GM23338 (cell line): ENCODE measurements around the gene DRC7. TPM values are rescaled to one million over a fixed set of nuclear protein-coding genes. Genes with fewer than 3 reads are reported as not detected.

Experiments
- ATAC-seq: fragments of 200-7000 bp; cut with Tn5 transposase; 3 replicates; pipeline ENCODE4 v1.9.1; 2020
- DNase-seq: peaks from one replicate; pipeline ENCODE4 v3.0.0-alpha.2; 2015; ENCODE audit warnings: low spot score
- H2AFZ ChIP-seq: fragments of 200-600 bp; sonication (generic); 2 replicates; pipeline ENCODE4 v1.8.0; 2016; ENCODE audit warnings: antibody characterized with exemption, mild to moderate bottlenecking, moderate library complexity
- H3F3A ChIP-seq: fragments of 200-600 bp; sonication (generic); replicated peaks from 2 replicates; pipeline ENCODE4 v1.8.0; 2017; ENCODE audit warnings: antibody characterized with exemption, mixed run types, low read depth
- H3K27ac ChIP-seq: fragments of 200-600 bp; sonication (generic); 2 replicates; pipeline ENCODE4 v1.6.1; 2016; ENCODE audit warnings: low read depth
- H3K27me3 ChIP-seq: fragments of 200-600 bp; sonication (generic); 2 replicates; pipeline ENCODE4 v1.8.0; 2016; ENCODE audit warnings: mild to moderate bottlenecking, mixed run types, moderate library complexity; ENCODE audit not compliant: insufficient read depth
- H3K36me3 ChIP-seq: fragments of 200-600 bp; sonication (generic); 2 replicates; pipeline ENCODE4 v1.8.0; 2016; ENCODE audit warnings: mild to moderate bottlenecking; ENCODE audit not compliant: insufficient read depth
- H3K4me1 ChIP-seq: fragments of 200-600 bp; sonication (generic); 2 replicates; pipeline ENCODE4 v1.8.0; 2016; ENCODE audit warnings: mild to moderate bottlenecking, moderate library complexity; ENCODE audit not compliant: insufficient read depth
- H3K4me2 ChIP-seq: fragments of 200-600 bp; sonication (generic); 2 replicates; pipeline ENCODE4 v1.7.1; 2017; ENCODE audit warnings: mixed run types
- H3K4me3 ChIP-seq: fragments of 200-600 bp; sonication (generic); 2 replicates; pipeline ENCODE4 v1.6.1; 2016; ENCODE audit warnings: mixed run types
- H3K79me2 ChIP-seq: fragments of 200-600 bp; sonication (generic); replicated peaks from 2 replicates; pipeline ENCODE4 v1.8.0; 2017; ENCODE audit warnings: mild to moderate bottlenecking; ENCODE audit not compliant: insufficient read depth
- H3K9me2 ChIP-seq: fragments of 200-600 bp; sonication (generic); 2 replicates; pipeline ENCODE4 v1.8.0; 2017; ENCODE audit not compliant: insufficient read depth
- H4K20me1 ChIP-seq: fragments of 200-600 bp; sonication (generic); replicated peaks from 2 replicates; pipeline ENCODE4 v1.8.0; 2017; ENCODE audit warnings: mild to moderate bottlenecking; ENCODE audit not compliant: insufficient read depth
- H3K27ac Mint-ChIP-seq: 2 replicates; pipeline ENCODE4 v1.8.0; 2020; ENCODE audit warnings: inconsistent platforms, mild to moderate bottlenecking, moderate library complexity, mixed read lengths
- H3K27me3 Mint-ChIP-seq: 3 replicates; pipeline ENCODE4 v1.8.0; 2022; ENCODE audit warnings: low read depth, mild to moderate bottlenecking, moderate library complexity, mixed read lengths, inconsistent platforms; ENCODE audit not compliant: insufficient read depth, poor library complexity
- H3K36me3 Mint-ChIP-seq: 3 replicates; pipeline ENCODE4 v1.8.0; 2021; ENCODE audit warnings: low read depth, mild to moderate bottlenecking, inconsistent platforms, moderate library complexity, mixed read lengths
- H3K4me1 Mint-ChIP-seq: 3 replicates; pipeline ENCODE4 v1.8.0; 2020; ENCODE audit warnings: mild to moderate bottlenecking, inconsistent platforms, mixed read lengths
- H3K4me3 Mint-ChIP-seq: 3 replicates; pipeline ENCODE4 v1.8.0; 2021; ENCODE audit warnings: moderate library complexity, mild to moderate bottlenecking, inconsistent platforms, mixed read lengths
- H3K9me3 Mint-ChIP-seq: 3 replicates; pipeline ENCODE4 v1.8.0; 2020; ENCODE audit warnings: moderate library complexity, mild to moderate bottlenecking, inconsistent platforms, mixed read lengths
- CREB1 ChIP-seq: fragments of 250-450 bp; sonication (Bioruptor Pico); IDR thresholded peaks from 2 replicates; pipeline ENCODE4 v1.5.0; 2020; ENCODE audit warnings: low read depth, mild to moderate bottlenecking, moderate library complexity
- CTCF ChIP-seq, 2 experiments: fragments of 200-600 bp in 1 of 2; sonication (generic) in 1 of 2; conservative IDR thresholded peaks; 2 replicates each; pipeline versions ENCODE4 v1.5.1 to v1.6.1; 2016 to 2017; ENCODE audit warnings: antibody characterized with exemption in 2 of 2, low read depth in 2 of 2, mild to moderate bottlenecking in 2 of 2, moderate library complexity in 1 of 2
- ETS1 ChIP-seq: IDR thresholded peaks from 2 replicates; pipeline ENCODE4 v1.6.1; 2016; ENCODE audit warnings: antibody characterized with exemption
- EZH2 ChIP-seq: fragments of 200-600 bp; sonication (generic); IDR thresholded peaks from one replicate; pipeline ENCODE4 v1.8.0; 2017; ENCODE audit warnings: antibody characterized with exemption, mild to moderate bottlenecking, low read depth; ENCODE audit not compliant: unreplicated experiment
- EZH2phosphoT487 ChIP-seq: fragments of 200-600 bp; sonication (generic); IDR thresholded peaks from one replicate; pipeline ENCODE4 v1.8.1; 2018; ENCODE audit warnings: antibody characterized with exemption; ENCODE audit not compliant: unreplicated experiment
- JUNB ChIP-seq: IDR thresholded peaks from one replicate; pipeline ENCODE4 v1.6.1; 2016; ENCODE audit warnings: antibody characterized with exemption; ENCODE audit not compliant: unreplicated experiment
- NANOG ChIP-seq: IDR thresholded peaks from 2 replicates; pipeline ENCODE4 v1.6.1; 2016; ENCODE audit warnings: antibody characterized with exemption, borderline replicate concordance
- POLR2AphosphoS5 ChIP-seq: IDR thresholded peaks from 2 replicates; pipeline ENCODE4 v1.6.1; 2016; ENCODE audit warnings: antibody characterized with exemption, low read depth
- REST ChIP-seq: IDR thresholded peaks from one replicate; pipeline ENCODE4 v1.6.1; 2018; ENCODE audit warnings: antibody characterized with exemption; ENCODE audit not compliant: unreplicated experiment
- STAT1 ChIP-seq: IDR thresholded peaks from one replicate; pipeline ENCODE4 v1.6.1; 2016; ENCODE audit warnings: antibody characterized with exemption; ENCODE audit not compliant: unreplicated experiment
- ZNF114 ChIP-seq: fragments of 250-450 bp; sonication (Bioruptor Pico); IDR thresholded peaks from 2 replicates; pipeline ENCODE4 v1.5.0; 2020; ENCODE audit warnings: mild to moderate bottlenecking, moderate library complexity
- ZNF331 ChIP-seq: fragments of 250-450 bp; sonication (Bioruptor Pico); IDR thresholded peaks from 2 replicates; pipeline ENCODE4 v1.5.0; 2020; ENCODE audit warnings: low read depth, mild to moderate bottlenecking, moderate library complexity
- ZNF462 ChIP-seq: fragments of 250-450 bp; sonication (Bioruptor Pico); IDR thresholded peaks from 2 replicates; pipeline ENCODE4 v1.5.0; 2020; ENCODE audit warnings: mild to moderate bottlenecking, moderate library complexity
- polyA plus RNA-seq: library from polyadenylated mRNA; unstranded; fragments of >200 nt; fragmentation: Nextera tagmentation; extraction: Ambion mirVana; gene quantifications from 2 replicates; pipeline ENCODE4 v1.2.1, GENCODE V29; 2016
- total RNA-seq: library from RNA; depleted of rRNA; stranded (reverse); fragments of >200 nt; shearing (Covaris generic); gene quantifications from 2 replicates; pipeline ENCODE4 v1.2.3, GENCODE V29; 2014

The DRC7 gene
- total and polyA plus RNA-seq, 2 experiments from 2014 or later, result not detected

GRCh38 chr16:57683636-57684545, 10.7 kb upstream of the DRC7 start:
- no peak overlapping the region for H2AFZ ChIP-seq
- no peak overlapping the region for H3K27ac ChIP-seq
- no peaks in the 10 kb centered on the region for H3F3A ChIP-seq
- no peak overlapping the region for H3K4me3 Mint-ChIP-seq
- H3K79me2 ChIP-seq, result no peaks in the 10 kb centered on the region
- H3K36me3 ChIP-seq, result no peaks in the 10 kb centered on the region
- H3K27ac Mint-ChIP-seq, result no peak overlapping the region
- H3K9me2 ChIP-seq, result no peaks in the 10 kb centered on the region
- TF ChIP-seq ZNF331 (CRISPR knock-in tag) (no peak), NANOG (no peak), EZH2 (no peak), ZNF114 (CRISPR knock-in tag) (no peak), REST (no peak), STAT1 (no peak), JUNB (no peak), ZNF462 (CRISPR knock-in tag) (no peak), CREB1 (CRISPR knock-in tag) (no peak), ETS1 (no peak), POLR2AphosphoS5 (no peak), CTCF (conservative IDR thresholded peaks at IDR 0.05; ENCODE audit: low read depth in 2 of 2) (no peak), EZH2phosphoT487 (no peak)
- no peaks in the 10 kb centered on the region for H3K36me3 Mint-ChIP-seq
- no peaks in the 10 kb centered on the region for H3K27me3 ChIP-seq
- DNase-seq (no peak), ATAC-seq (no peak)
- no peaks in the 10 kb centered on the region for H3K4me1 ChIP-seq
- H3K9me3 Mint-ChIP-seq, result no peaks in the 10 kb centered on the region
- H3K4me1 Mint-ChIP-seq, result peaks cover 13% of the 10 kb centered on the region; the same call in 2 of the 3 replicates
- H3K4me2 ChIP-seq, result no peak overlapping the region
- H4K20me1 ChIP-seq, result no peaks in the 10 kb centered on the region
- H3K27me3 Mint-ChIP-seq, result peaks cover 5% of the 10 kb centered on the region
- no peak overlapping the region for H3K4me3 ChIP-seq
